ENCODE results near the gene ENDOV.

ENDOV gene

GRCh38 chr17:80441133-80441578 lies 26.2 kb downstream of the ENDOV start:
- H3K27me3 ChIP-seq (ENCODE audit: control insufficient read depth, insufficient read depth, low read length) = peaks cover 2% of the 10 kb centered on the region
- H3K9me3 ChIP-seq (ENCODE audit: control insufficient read depth, insufficient read depth, low read length) = no peaks in the 10 kb centered on the region
- no peaks in the 10 kb centered on the region for H3K4me1 ChIP-seq (ENCODE audit: control insufficient read depth, insufficient read depth, low read length)
- no peaks in the 10 kb centered on the region for H3K36me3 ChIP-seq (ENCODE audit: control insufficient read depth, insufficient read depth, low read length)
- no peak overlapping the region for H3K4me3 ChIP-seq (ENCODE audit: low read depth, low read length)
- no peak overlapping the region for H3K9ac ChIP-seq (ENCODE audit: low read depth, low read length)

DNA sequence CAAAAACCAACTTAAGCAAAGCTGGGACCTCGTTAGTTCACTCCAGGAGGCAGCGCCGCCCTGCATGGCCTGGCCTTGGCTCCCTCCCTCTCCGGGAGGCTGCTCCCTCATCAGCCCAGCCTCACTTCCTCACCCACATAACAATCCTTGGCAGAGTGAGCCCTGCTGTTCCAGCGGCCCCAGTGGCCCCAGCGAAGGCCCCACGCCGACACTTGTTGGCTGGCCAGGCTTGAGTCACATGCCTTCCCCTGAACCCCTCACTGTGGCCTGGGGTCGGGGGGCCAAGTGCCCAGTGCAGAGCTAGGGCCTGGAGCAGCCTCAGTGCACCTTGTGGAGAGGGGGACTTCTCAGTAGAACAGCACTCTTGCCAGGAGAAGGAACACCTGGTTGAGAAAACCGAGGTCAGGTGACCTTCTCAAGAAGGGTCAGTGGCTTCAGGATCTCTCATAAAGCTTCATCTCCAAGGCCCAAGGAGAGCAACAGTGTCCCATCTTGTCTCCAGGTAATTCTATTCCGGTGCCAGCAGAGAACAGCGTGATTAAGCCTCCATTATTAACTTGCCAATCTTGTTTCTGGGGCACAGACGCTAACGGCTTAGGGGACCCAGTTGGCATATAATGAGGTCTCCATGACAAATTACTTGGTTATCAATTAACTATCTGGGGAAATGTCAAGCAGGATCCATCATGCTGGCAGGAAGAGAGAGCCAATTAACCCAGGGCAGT lies 26.8 kb downstream of the ENDOV start:
- Histone ChIP-seq H3K9ac (ENCODE audit: low read depth, low read length) (no peak overlapping the region), H3K4me3 (ENCODE audit: low read depth, low read length) (no peak overlapping the region), H3K27me3 (ENCODE audit: control insufficient read depth, insufficient read depth, low read length) (peaks cover 2% of the 10 kb centered on the region), H3K9me3 (ENCODE audit: control insufficient read depth, insufficient read depth, low read length) (no peaks in the 10 kb centered on the region), H3K4me1 (ENCODE audit: control insufficient read depth, insufficient read depth, low read length) (no peaks in the 10 kb centered on the region), H3K36me3 (ENCODE audit: control insufficient read depth, insufficient read depth, low read length) (no peaks in the 10 kb centered on the region)

DNA sequence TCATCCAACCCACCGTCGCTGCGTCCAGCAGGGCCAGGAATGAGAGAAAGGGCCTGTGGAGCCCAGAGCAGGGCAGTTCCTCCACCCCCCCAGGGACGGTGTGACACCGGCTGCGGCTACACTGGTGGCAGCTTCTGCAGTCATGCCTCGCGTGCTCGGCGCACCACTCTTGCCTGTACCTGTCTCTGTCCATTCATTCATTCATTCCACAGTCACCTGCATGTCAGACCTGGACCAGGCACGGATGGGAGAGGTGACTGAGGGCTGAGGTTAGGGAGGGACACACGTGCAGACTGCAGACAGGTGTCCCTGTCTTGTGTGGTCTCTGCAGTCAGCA lies 27.3 kb downstream of the ENDOV start:
- no peaks in the 10 kb centered on the region for H3K36me3 ChIP-seq (ENCODE audit: control insufficient read depth, insufficient read depth, low read length)
- H3K9me3 ChIP-seq (ENCODE audit: control insufficient read depth, insufficient read depth, low read length) = no peaks in the 10 kb centered on the region
- no peak overlapping the region for H3K4me3 ChIP-seq (ENCODE audit: low read depth, low read length)
- H3K27me3 ChIP-seq (ENCODE audit: control insufficient read depth, insufficient read depth, low read length) = peaks cover 2% of the 10 kb centered on the region
- no peaks in the 10 kb centered on the region for H3K4me1 ChIP-seq (ENCODE audit: control insufficient read depth, insufficient read depth, low read length)
- H3K9ac ChIP-seq (ENCODE audit: low read depth, low read length) = no peak overlapping the region

GRCh38 chr17:80442764-80443163 lies 27.8 kb downstream of the ENDOV start:
- Histone ChIP-seq H3K9ac (ENCODE audit: low read depth, low read length) (no peak overlapping the region), H3K4me3 (ENCODE audit: low read depth, low read length) (no peak overlapping the region), H3K9me3 (ENCODE audit: control insufficient read depth, insufficient read depth, low read length) (no peaks in the 10 kb centered on the region), H3K36me3 (ENCODE audit: control insufficient read depth, insufficient read depth, low read length) (no peaks in the 10 kb centered on the region), H3K4me1 (ENCODE audit: control insufficient read depth, insufficient read depth, low read length) (no peaks in the 10 kb centered on the region), H3K27me3 (ENCODE audit: control insufficient read depth, insufficient read depth, low read length) (peaks cover 2% of the 10 kb centered on the region)

GRCh38 chr17:80443498-80443897 lies 28.5 kb downstream of the ENDOV start:
- Histone ChIP-seq H3K4me1 (ENCODE audit: control insufficient read depth, insufficient read depth, low read length) (no peaks in the 10 kb centered on the region), H3K9ac (ENCODE audit: low read depth, low read length) (no peak overlapping the region), H3K27me3 (ENCODE audit: control insufficient read depth, insufficient read depth, low read length) (peaks cover 2% of the 10 kb centered on the region), H3K36me3 (ENCODE audit: control insufficient read depth, insufficient read depth, low read length) (no peaks in the 10 kb centered on the region), H3K4me3 (ENCODE audit: low read depth, low read length) (no peak overlapping the region), H3K9me3 (ENCODE audit: control insufficient read depth, insufficient read depth, low read length) (no peaks in the 10 kb centered on the region)

GRCh38 chr17:80443916-80444643 lies 29.1 kb downstream of the ENDOV start:
- Histone ChIP-seq H3K4me1 (ENCODE audit: control insufficient read depth, insufficient read depth, low read length) (no peaks in the 10 kb centered on the region), H3K4me3 (ENCODE audit: low read depth, low read length) (peak overlapping the region; percentile 18), H3K27me3 (ENCODE audit: control insufficient read depth, insufficient read depth, low read length) (peaks cover 2% of the 10 kb centered on the region), H3K9me3 (ENCODE audit: control insufficient read depth, insufficient read depth, low read length) (no peaks in the 10 kb centered on the region), H3K9ac (ENCODE audit: low read depth, low read length) (no peak overlapping the region), H3K36me3 (ENCODE audit: control insufficient read depth, insufficient read depth, low read length) (no peaks in the 10 kb centered on the region)

GRCh38 chr17:80444644-80444979 lies 29.6 kb downstream of the ENDOV start:
- Histone ChIP-seq H3K27me3 (ENCODE audit: control insufficient read depth, insufficient read depth, low read length) (peaks cover 2% of the 10 kb centered on the region), H3K9me3 (ENCODE audit: control insufficient read depth, insufficient read depth, low read length) (no peaks in the 10 kb centered on the region), H3K9ac (ENCODE audit: low read depth, low read length) (no peak overlapping the region), H3K36me3 (ENCODE audit: control insufficient read depth, insufficient read depth, low read length) (no peaks in the 10 kb centered on the region), H3K4me1 (ENCODE audit: control insufficient read depth, insufficient read depth, low read length) (no peaks in the 10 kb centered on the region), H3K4me3 (ENCODE audit: low read depth, low read length) (no peak overlapping the region)

- no peaks in the 10 kb centered on the region for H3K36me3 ChIP-seq (ENCODE audit: control insufficient read depth, insufficient read depth, low read length)
- no peak overlapping the region for H3K9ac ChIP-seq (ENCODE audit: low read depth, low read length)
- H3K27me3 ChIP-seq (ENCODE audit: control insufficient read depth, insufficient read depth, low read length) = peaks cover 2% of the 10 kb centered on the region
- no peaks in the 10 kb centered on the region for H3K4me1 ChIP-seq (ENCODE audit: control insufficient read depth, insufficient read depth, low read length)
- no peaks in the 10 kb centered on the region for H3K9me3 ChIP-seq (ENCODE audit: control insufficient read depth, insufficient read depth, low read length)
- no peak overlapping the region for H3K4me3 ChIP-seq (ENCODE audit: low read depth, low read length)
Observed at GRCh38 chr17:80445007-80445725, 30.2 kb downstream of the ENDOV start.

DNA sequence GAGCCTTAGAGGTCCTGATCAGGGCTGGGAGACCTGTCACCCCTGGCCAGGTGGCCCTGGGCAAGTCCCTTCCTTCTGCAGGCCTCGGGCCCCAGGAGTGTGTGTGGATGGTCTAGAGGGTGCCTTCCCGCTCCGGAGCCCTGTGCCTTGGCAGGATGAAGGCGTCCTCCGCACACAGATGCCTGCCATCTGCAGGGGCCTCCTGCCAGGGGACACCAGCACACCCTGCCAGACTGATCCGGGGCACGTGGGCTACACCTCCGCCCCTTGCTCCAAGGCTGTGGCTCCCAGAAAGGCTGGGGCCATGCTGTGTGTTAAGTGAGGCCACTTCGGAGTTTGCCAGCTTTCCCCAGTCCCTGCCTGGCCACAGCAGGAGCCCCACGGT lies 30.8 kb downstream of the ENDOV start:
- Histone ChIP-seq H3K27me3 (ENCODE audit: control insufficient read depth, insufficient read depth, low read length) (peaks cover 2% of the 10 kb centered on the region), H3K4me3 (ENCODE audit: low read depth, low read length) (no peak overlapping the region), H3K9me3 (ENCODE audit: control insufficient read depth, insufficient read depth, low read length) (no peaks in the 10 kb centered on the region), H3K9ac (ENCODE audit: low read depth, low read length) (no peak overlapping the region), H3K36me3 (ENCODE audit: control insufficient read depth, insufficient read depth, low read length) (no peaks in the 10 kb centered on the region), H3K4me1 (ENCODE audit: control insufficient read depth, insufficient read depth, low read length) (no peaks in the 10 kb centered on the region)

DNA sequence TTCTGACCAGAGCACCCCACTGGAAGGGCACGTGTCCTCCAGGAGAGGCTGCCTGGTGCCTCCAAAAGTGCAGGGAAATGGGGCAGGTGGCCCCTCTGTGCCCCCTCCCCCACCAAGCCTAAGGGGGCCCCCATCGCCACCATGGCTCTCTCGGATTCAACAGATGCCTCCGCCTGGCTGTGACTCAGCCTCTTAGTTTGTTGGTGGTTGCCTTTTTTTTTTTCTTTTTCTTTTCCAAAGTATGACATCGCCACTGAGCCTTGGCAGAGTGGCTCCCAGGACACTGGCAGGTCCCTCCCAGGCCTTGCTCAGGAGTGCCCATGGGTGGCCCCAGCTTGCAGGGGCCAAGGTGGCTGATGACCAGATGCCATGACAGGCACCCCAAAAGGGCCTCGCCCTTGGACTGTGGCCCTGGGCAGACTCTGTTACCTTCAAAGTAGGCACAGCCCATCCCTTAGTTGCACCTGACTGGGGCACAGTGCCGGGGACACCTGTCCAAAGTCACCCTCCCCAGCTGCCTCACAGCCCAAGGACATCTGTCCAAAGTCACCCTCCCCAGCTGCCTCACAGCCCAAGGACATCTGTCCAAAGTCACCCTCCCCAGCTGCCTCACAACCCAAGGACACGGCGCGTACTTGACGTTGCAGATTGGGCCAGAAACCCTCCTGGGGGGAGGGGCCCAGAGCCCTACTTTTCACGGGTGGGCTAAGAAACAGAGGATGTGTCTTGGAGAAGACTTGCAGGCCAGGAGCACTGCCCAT lies 31.9 kb downstream of the ENDOV start:
- H3K4me1 ChIP-seq (ENCODE audit: control insufficient read depth, insufficient read depth, low read length) = no peaks in the 10 kb centered on the region
- H3K36me3 ChIP-seq (ENCODE audit: control insufficient read depth, insufficient read depth, low read length) = no peaks in the 10 kb centered on the region
- peaks cover 2% of the 10 kb centered on the region for H3K27me3 ChIP-seq (ENCODE audit: control insufficient read depth, insufficient read depth, low read length)
- no peak overlapping the region for H3K9ac ChIP-seq (ENCODE audit: low read depth, low read length)
- H3K9me3 ChIP-seq (ENCODE audit: control insufficient read depth, insufficient read depth, low read length) = no peaks in the 10 kb centered on the region
- no peak overlapping the region for H3K4me3 ChIP-seq (ENCODE audit: low read depth, low read length)

DNA sequence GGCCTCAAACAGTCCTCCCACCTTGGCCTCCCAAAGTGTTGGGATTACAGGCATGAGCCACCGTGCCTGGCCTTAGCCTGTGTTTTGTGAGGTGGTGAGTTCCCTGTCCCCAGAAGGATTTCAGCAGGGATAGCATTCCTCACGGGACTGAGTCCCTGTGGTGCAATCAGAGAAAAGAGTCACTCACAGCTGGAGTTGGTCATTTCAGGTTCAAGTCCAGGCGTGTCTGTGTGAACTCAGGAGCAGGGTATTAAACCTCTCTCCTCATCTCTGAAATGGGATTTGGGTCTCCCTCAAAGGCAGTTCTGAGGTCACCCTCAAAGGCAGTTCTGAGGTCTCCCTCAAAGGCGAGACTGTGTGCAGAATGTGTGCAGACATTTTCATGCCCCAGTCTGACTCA lies 32.8 kb downstream of the ENDOV start:
- no peaks in the 10 kb centered on the region for H3K27me3 ChIP-seq (ENCODE audit: control insufficient read depth, insufficient read depth, low read length)
- H3K36me3 ChIP-seq (ENCODE audit: control insufficient read depth, insufficient read depth, low read length) = no peaks in the 10 kb centered on the region
- no peaks in the 10 kb centered on the region for H3K4me1 ChIP-seq (ENCODE audit: control insufficient read depth, insufficient read depth, low read length)
- H3K9ac ChIP-seq (ENCODE audit: low read depth, low read length) = no peak overlapping the region
- H3K9me3 ChIP-seq (ENCODE audit: control insufficient read depth, insufficient read depth, low read length) = no peaks in the 10 kb centered on the region
- no peak overlapping the region for H3K4me3 ChIP-seq (ENCODE audit: low read depth, low read length)

Measured in iPS-15b (cell line).